ENCODE measurements around the gene CTIF. TPM values are rescaled to one million over a fixed set of nuclear protein-coding genes. Genes with fewer than 3 reads are reported as not detected.

CTIF gene
- total and polyA plus RNA-seq, 2 donors (not counting 1 experiment from before 2014, with no cell fraction given) = 27.2 to 28.1 TPM

DNA sequence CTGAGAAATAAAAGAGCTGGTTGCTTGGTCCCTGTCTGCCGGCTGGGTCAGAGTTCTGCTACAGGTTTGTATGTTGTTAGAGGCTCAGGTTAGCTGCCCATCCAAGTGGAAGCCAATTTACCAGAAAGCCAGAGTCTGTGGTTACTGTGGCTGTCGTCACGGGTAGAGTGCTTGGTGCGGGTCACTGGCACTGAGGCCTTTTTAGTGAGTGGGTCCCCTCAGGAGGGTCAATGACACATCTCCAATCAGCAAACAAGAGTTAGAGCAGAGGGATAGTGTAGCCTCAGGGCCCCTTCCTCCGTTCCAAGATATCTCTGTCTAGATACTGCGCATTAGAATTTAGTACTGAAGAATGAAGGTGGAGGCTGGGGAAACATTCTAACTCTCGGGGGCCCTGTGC, 41.2 kb downstream of the CTIF start:
- Histone ChIP-seq H3K4me3 (replicated peaks in 1 of 4; ENCODE audit: control extremely low read depth in 1 of 4, insufficient read depth in 1 of 4, low read depth in 3 of 4, low read length in 4 of 4) (no peak overlapping the region), H2AFZ (ENCODE audit: low read length) (no peak overlapping the region), H3K27me3 (ENCODE audit: control insufficient read depth, insufficient read depth, low read length) (no peaks in the 10 kb centered on the region), H3K9me3 (ENCODE audit: control insufficient read depth, insufficient read depth, low read depth, low read length) (no peaks in the 10 kb centered on the region), H3K4me2 (ENCODE audit: extremely low read depth, insufficient read depth, low read length) (no peak overlapping the region), H4K20me1 (ENCODE audit: control insufficient read depth, extremely low read depth, insufficient read depth, low read length) (peaks cover 3% of the 10 kb centered on the region), H3K4me1 (ENCODE audit: control insufficient read depth, extremely low read depth, insufficient read depth, low read length) (no peaks in the 10 kb centered on the region), H3K9ac (ENCODE audit: insufficient read depth, low read length) (no peak overlapping the region), H3K27ac (ENCODE audit: insufficient read depth, low read length) (no peak overlapping the region), H3K79me2 (ENCODE audit: control insufficient read depth, insufficient read depth, low read length) (peaks cover 57% of the 10 kb centered on the region), H3K36me3 (ENCODE audit: control insufficient read depth, insufficient read depth, low read length) (peaks cover 9% of the 10 kb centered on the region)
- no peak for DNase-seq (ENCODE audit: low read depth in 2 of 2)
- no peak for TF ChIP-seq EZH2 (IDR thresholded peaks at IDR 0.05; ENCODE audit: low read length, missing control alignments)
- TF ChIP-seq, protein P1, sequence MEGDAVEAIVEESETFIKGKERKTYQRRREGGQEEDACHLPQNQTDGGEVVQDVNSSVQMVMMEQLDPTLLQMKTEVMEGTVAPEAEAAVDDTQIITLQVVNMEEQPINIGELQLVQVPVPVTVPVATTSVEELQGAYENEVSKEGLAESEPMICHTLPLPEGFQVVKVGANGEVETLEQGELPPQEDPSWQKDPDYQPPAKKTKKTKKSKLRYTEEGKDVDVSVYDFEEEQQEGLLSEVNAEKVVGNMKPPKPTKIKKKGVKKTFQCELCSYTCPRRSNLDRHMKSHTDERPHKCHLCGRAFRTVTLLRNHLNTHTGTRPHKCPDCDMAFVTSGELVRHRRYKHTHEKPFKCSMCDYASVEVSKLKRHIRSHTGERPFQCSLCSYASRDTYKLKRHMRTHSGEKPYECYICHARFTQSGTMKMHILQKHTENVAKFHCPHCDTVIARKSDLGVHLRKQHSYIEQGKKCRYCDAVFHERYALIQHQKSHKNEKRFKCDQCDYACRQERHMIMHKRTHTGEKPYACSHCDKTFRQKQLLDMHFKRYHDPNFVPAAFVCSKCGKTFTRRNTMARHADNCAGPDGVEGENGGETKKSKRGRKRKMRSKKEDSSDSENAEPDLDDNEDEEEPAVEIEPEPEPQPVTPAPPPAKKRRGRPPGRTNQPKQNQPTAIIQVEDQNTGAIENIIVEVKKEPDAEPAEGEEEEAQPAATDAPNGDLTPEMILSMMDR (conservative IDR thresholded peaks at IDR 0.05 in 1 of 2, IDR thresholded peaks at IDR 0.05 in 1 of 2; ENCODE audit: low read depth in 1 of 2, low read length in 2 of 2) = no peak

DNA sequence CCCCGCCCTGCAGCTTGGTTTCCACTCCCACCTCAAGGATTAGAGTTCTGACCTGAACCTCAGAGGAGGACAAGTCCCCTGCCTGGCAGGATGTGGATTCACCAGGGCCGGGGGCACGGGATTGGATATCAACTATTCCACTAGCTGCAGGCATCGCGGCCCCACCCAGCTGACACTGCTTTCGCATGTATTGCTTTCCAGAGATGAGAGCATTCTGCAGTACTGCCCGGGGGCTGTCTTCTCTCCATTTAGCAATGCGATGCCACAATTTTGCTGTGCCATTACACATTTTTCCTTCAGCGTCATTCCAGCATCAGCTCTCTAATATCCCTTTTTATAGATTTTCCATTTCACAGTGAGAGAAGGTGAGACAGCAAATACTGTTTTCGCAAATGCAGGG, 42.0 kb downstream of the CTIF start:
- no peak for TF ChIP-seq EZH2 (IDR thresholded peaks at IDR 0.05; ENCODE audit: low read length, missing control alignments)
- TF ChIP-seq, protein P1 (conservative IDR thresholded peaks at IDR 0.05 in 1 of 2, IDR thresholded peaks at IDR 0.05 in 1 of 2; ENCODE audit: low read depth in 1 of 2, low read length in 2 of 2) = no peak
- Histone ChIP-seq H3K27ac (ENCODE audit: insufficient read depth, low read length) (no peak overlapping the region), H3K79me2 (ENCODE audit: control insufficient read depth, insufficient read depth, low read length) (peaks cover 55% of the 10 kb centered on the region), H3K4me1 (ENCODE audit: control insufficient read depth, extremely low read depth, insufficient read depth, low read length) (no peaks in the 10 kb centered on the region), H2AFZ (ENCODE audit: low read length) (no peak overlapping the region), H3K9ac (ENCODE audit: insufficient read depth, low read length) (no peak overlapping the region), H4K20me1 (ENCODE audit: control insufficient read depth, extremely low read depth, insufficient read depth, low read length) (peaks cover 3% of the 10 kb centered on the region), H3K36me3 (ENCODE audit: control insufficient read depth, insufficient read depth, low read length) (peaks cover 5% of the 10 kb centered on the region), H3K4me3 (replicated peaks in 1 of 4; ENCODE audit: control extremely low read depth in 1 of 4, insufficient read depth in 1 of 4, low read depth in 3 of 4, low read length in 4 of 4) (no peak overlapping the region), H3K27me3 (ENCODE audit: control insufficient read depth, insufficient read depth, low read length) (no peaks in the 10 kb centered on the region), H3K4me2 (ENCODE audit: extremely low read depth, insufficient read depth, low read length) (no peak overlapping the region), H3K9me3 (ENCODE audit: control insufficient read depth, insufficient read depth, low read depth, low read length) (no peaks in the 10 kb centered on the region)
- no peak for DNase-seq (ENCODE audit: low read depth in 2 of 2)

DNA sequence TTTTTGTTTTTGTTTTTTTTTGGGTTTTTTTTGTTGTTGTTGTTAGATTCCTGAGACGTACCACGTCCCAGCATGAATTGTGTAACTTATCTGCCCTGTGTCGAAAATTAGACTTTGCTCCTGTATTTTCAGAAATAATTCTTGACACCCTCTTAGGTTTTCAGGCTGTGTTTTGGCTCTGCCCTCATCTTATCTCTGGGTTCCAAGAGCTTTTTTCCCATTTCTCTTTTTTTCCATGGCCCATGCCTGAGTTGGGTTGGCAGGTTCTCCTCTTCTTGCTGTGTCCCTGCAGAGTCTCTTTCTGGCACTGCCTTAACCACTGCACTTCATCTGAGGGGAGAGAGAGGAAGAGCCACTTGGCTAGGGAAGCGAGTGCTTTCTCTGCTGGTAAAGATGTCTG, 42.4 kb downstream of the CTIF start:
- Histone ChIP-seq H3K36me3 (ENCODE audit: control insufficient read depth, insufficient read depth, low read length) (peaks cover 3% of the 10 kb centered on the region), H3K4me2 (ENCODE audit: extremely low read depth, insufficient read depth, low read length) (no peak overlapping the region), H3K27me3 (ENCODE audit: control insufficient read depth, insufficient read depth, low read length) (no peaks in the 10 kb centered on the region), H3K9ac (ENCODE audit: insufficient read depth, low read length) (no peak overlapping the region), H3K4me1 (ENCODE audit: control insufficient read depth, extremely low read depth, insufficient read depth, low read length) (no peaks in the 10 kb centered on the region), H3K4me3 (replicated peaks in 1 of 4; ENCODE audit: control extremely low read depth in 1 of 4, insufficient read depth in 1 of 4, low read depth in 3 of 4, low read length in 4 of 4) (no peak overlapping the region), H3K9me3 (ENCODE audit: control insufficient read depth, insufficient read depth, low read depth, low read length) (no peaks in the 10 kb centered on the region), H4K20me1 (ENCODE audit: control insufficient read depth, extremely low read depth, insufficient read depth, low read length) (peaks cover 3% of the 10 kb centered on the region), H3K27ac (ENCODE audit: insufficient read depth, low read length) (no peak overlapping the region), H2AFZ (ENCODE audit: low read length) (no peak overlapping the region), H3K79me2 (ENCODE audit: control insufficient read depth, insufficient read depth, low read length) (peaks cover 51% of the 10 kb centered on the region)
- TF ChIP-seq, protein P1 (conservative IDR thresholded peaks at IDR 0.05 in 1 of 2, IDR thresholded peaks at IDR 0.05 in 1 of 2; ENCODE audit: low read depth in 1 of 2, low read length in 2 of 2) = no peak
- TF ChIP-seq EZH2 (IDR thresholded peaks at IDR 0.05; ENCODE audit: low read length, missing control alignments) = no peak
- no peak for DNase-seq (ENCODE audit: low read depth in 2 of 2)
